Ramos (cell line): ENCODE measurements around the gene ARFGAP2.
"Not testable (repeated sequence)": the region's sequence is repeated elsewhere in the genome, so short reads cannot be mapped to it uniquely, and the experiment has no call there.

ENCODE experiments used
- in situ Hi-C: fragments of 300-500 bp; cut with MboI; formaldehyde crosslinking; loops from one replicate; pipeline ENCODE4 v1.14.3; 2022; ENCODE audit warnings: low sequenced_read_pairs; ENCODE audit not compliant: unreplicated experiment

ARFGAP2 gene

DNA sequence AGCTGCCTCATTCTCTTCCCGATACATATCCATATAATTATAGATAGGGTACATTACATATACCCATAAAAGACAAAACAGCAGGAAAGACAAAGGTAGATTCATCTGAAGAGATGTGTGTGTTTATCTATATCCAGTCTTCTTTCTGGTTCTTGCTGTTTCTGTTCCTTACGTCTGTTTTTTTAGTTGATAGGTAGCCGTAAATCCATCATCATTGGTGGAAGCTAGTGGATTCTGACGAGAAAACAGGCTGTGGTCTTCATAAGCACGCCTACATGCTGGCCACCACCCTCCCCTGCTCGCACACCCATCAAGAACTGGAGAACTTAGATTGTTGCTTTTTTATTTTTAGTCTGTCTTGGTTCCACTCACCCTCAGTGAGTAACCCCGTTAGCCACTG, 51.6 kb downstream of the ARFGAP2 start:
- in situ Hi-C loops = no loop called here

DNA sequence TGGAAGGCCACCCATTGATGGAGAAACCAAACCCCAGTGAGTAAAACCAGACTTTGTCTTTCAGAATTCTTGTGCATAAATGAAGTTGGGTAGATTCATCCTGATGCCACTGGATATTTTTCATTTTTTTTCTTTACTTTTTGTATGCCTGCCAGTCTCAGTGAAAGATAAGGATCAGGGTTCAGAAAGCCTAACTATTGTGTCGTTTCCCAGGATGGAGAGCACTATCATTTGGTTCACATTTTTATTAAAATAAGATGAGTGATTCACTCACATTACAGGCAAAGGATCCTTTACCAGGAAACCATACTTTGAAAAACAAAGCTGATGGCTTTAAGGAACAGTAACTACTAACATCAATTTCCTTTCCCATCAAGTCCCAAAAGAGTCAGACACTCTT, 52.0 kb downstream of the ARFGAP2 start:
- in situ Hi-C loops = no loop called here

DNA sequence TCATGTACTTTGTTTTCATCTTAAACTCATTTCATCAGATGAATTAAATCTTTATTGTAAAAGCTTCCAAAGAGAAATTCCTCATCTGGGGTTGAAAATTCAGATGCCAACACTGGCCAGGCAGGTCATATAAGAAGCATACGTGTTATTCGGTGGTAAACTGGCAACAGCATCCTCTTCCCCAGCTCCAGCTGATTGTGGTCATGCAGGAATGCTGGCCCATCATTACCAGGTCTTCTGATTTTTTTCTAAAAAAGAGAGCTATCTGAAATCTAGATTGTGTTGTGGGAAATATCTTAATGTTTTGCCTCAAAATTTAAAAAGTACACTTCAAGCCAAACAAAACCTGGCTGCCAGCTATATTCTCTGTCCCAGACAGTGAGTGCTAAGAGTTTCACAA, 53.6 kb downstream of the ARFGAP2 start:
- in situ Hi-C loops = no loop called here

DNA sequence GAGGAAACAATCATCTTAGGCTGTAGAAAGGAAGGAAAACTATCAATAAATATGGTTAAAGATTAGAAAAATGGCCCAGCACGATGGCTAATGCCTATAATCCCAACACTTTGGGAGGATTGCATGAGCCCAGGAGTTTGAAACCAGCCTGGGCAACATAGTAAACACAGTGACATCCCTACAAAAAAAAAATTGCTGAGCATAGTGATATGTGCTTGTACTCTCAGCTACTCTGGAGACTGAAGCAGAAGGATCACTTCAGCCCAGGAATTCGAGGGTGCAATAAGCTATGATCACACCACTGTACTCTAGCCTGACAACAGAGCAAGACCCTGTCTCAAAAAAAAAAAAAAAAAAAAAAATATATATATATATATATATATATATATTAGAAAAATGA, 54.9 kb downstream of the ARFGAP2 start:
- in situ Hi-C loops = no loop called here

DNA sequence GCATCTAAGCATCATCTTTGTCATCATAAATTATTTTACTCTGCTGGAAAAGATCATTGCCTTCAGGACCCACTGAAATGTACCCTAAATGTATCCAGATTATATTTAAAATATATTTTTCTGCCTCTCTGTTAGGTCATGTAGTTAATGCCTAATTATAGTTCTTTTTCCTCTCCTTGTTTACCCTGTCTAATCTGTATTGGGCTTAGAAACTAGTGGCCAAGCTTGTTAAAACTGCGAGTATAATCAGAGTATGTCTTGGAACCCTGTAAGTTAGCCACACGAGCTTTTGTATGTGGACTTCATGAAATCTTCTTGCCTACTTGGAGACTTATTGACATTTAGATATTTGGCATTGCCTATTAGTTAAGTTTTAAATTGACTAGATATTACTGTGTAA, 55.6 kb downstream of the ARFGAP2 start:
- in situ Hi-C loops = no loop called here

DNA sequence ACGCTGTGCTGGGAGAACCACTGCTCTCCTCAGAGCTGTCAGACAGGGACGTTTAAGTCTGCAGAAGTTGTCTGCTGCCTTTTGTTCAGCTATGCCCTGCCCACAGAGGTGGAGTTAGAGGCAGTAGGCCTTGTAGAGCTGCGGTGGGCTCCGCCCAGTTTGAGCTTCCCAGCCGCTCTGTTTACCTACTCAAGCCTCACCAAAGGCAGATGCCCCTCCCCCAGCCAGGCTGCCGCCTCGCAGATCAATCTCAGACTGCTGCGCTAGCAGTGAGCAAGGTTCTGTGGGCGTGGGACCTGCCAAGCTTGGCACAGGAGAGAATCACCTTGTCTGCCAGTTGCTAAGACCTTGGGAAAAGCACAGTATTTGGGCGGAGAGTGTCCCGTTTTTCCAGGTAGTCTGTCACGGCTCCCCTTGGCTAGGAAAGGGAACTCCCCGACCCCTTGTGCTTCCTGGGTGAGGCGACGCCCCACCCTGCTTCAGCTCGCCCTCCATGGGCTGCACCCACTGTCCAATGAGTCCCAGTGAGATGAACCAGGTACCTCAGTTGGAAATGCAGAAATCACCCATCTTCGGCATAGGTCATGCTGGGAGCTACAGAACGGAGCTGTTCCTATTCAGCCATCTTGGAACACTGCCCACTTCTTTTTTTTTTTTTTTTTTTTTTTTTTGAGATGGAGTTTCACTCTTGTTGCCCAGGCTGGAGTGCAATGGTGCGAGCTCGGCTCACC, 57.6 kb downstream of the ARFGAP2 start:
- in situ Hi-C loops = not testable (repeated sequence)
